Cardiac muscle cell (in vitro differentiated cells and primary cell): ENCODE measurements around the gene BLACAT1. TPM values are rescaled to one million over a fixed set of nuclear protein-coding genes. Genes with fewer than 3 reads are reported as not detected.

ENCODE experiments used
- polyA plus RNA-seq: library from polyadenylated mRNA; unstranded; fragments of >200 nt; fragmentation: Nextera tagmentation; extraction: Ambion mirVana; gene quantifications from 2 replicates; pipeline ENCODE4 v1.2.1, GENCODE V29; 2016
- total RNA-seq: library from RNA; depleted of rRNA; stranded (reverse); fragments of >200 nt; gene quantifications from 2 replicates; pipeline ENCODE4 v1.2.3, GENCODE V29; 2016

The BLACAT1 gene
- total and polyA plus RNA-seq, 2 experiments from 2014 or later = 0.66 TPM; not detected in 1

Other genes starting within 250 kb of the BLACAT1 start
- 7.8 and 11.3 TPM in 2 replicates for gene DSTYK, start 244.3 kb downstream of the BLACAT1 start, total RNA-seq
- 8.8 and 13.5 TPM in 2 replicates for gene DSTYK, start 244.3 kb downstream of the BLACAT1 start, polyA plus RNA-seq
- 10.9 and 11.9 TPM in 2 replicates for gene TMCC2, start 228.1 kb downstream of the BLACAT1 start, total RNA-seq
- 6.3 and 9.0 TPM in 2 replicates for gene TMCC2, start 228.1 kb downstream of the BLACAT1 start, polyA plus RNA-seq
- 3.4 and 4.3 TPM in 2 replicates for gene NUAK2, start 134.3 kb downstream of the BLACAT1 start, total RNA-seq
- 2.1 and 3.4 TPM in 2 replicates for gene NUAK2, start 134.3 kb downstream of the BLACAT1 start, polyA plus RNA-seq
- gene KLHDC8A, start 99.1 kb downstream of the BLACAT1 start, total RNA-seq = 0.18 and 0.71 TPM in 2 replicates
- 1.2 TPM in 1 of 2 replicates, not detected in the other for gene KLHDC8A, start 99.1 kb downstream of the BLACAT1 start, polyA plus RNA-seq
- gene LEMD1, start 34.0 kb downstream of the BLACAT1 start, total RNA-seq = not detected in 2 replicates
- not detected in 2 replicates for gene LEMD1, start 34.0 kb downstream of the BLACAT1 start, polyA plus RNA-seq
- 22.3 and 42.0 TPM in 2 replicates for gene CDK18, start 48.6 kb upstream of the BLACAT1 start, total RNA-seq
- 29.8 and 46.2 TPM in 2 replicates for gene CDK18, start 48.6 kb upstream of the BLACAT1 start, polyA plus RNA-seq
- gene ELK4, start 176.0 kb upstream of the BLACAT1 start, total RNA-seq = 9.1 and 13.0 TPM in 2 replicates
- gene ELK4, start 176.0 kb upstream of the BLACAT1 start, polyA plus RNA-seq = 1.8 and 4.9 TPM in 2 replicates
- 4.9 and 10.4 TPM in 2 replicates for gene SLC45A3, start 224.5 kb upstream of the BLACAT1 start, total RNA-seq
- 3.8 and 7.8 TPM in 2 replicates for gene SLC45A3, start 224.5 kb upstream of the BLACAT1 start, polyA plus RNA-seq